Gastroesophageal sphincter (tissue), 4 donors: Measurements from ENCODE around the gene ABHD12. TPM values are rescaled to one million over a fixed set of nuclear protein-coding genes. Genes with fewer than 3 reads are reported as not detected.

Experiments used
- ATAC-seq: fragments of 150-250 bp; one replicate; pipeline ENCODE4 v1.9.1; 2016; ENCODE audit warnings: mild to moderate bottlenecking, moderate library complexity
- H3K27ac ChIP-seq, 4 donors: fragments of 200-600 bp; sonication (generic) in 3 of 4; 1 replicate in 3 of 4; 2 replicates in 1 of 4; pipeline ENCODE4 v1.5.1; 2016 to 2019
- H3K27me3 ChIP-seq: fragments of 200-600 bp; sonication (generic); one replicate; pipeline ENCODE4 v1.5.1; 2019
- H3K36me3 ChIP-seq, 2 donors: fragments of 200-600 bp; sonication (generic); one replicate each; pipeline ENCODE4 v1.5.1; 2019; ENCODE audit warnings: control low read depth in 1 of 2
- H3K4me1 ChIP-seq, 3 donors: fragments of 200-600 bp; sonication (generic); 1 replicate in 2 of 3; 2 replicates in 1 of 3; pipeline ENCODE4 v1.5.1; 2016 to 2019; ENCODE audit warnings: control low read depth in 2 of 3
- H3K4me3 ChIP-seq, 2 donors: fragments of 200-600 bp; sonication (generic); one replicate each; pipeline ENCODE4 v1.5.1; 2019; ENCODE audit warnings: mild to moderate bottlenecking in 1 of 2, moderate library complexity in 1 of 2
- H3K9me3 ChIP-seq, 3 donors: fragments of 200-600 bp; sonication (generic); one replicate each; pipeline ENCODE4 v1.5.1; 2017 to 2019; ENCODE audit warnings: control low read depth in 2 of 3
- CTCF ChIP-seq, 4 experiments: fragments of 200-600 bp in 2 of 4; fragments of 450-650 bp in 2 of 4; sonication (generic) in 1 of 4; IDR thresholded peaks; one replicate each; pipeline ENCODE4 v1.5.1; 2017 to 2019; ENCODE audit warnings: antibody characterized with exemption in 4 of 4, mild to moderate bottlenecking in 2 of 4, moderate library complexity in 2 of 4
- EP300 ChIP-seq: sonication (generic); formaldehyde crosslinking; IDR thresholded peaks from one replicate; pipeline ENCODE4 v1.6.1; 2017; ENCODE audit warnings: antibody characterized with exemption, mild to moderate bottlenecking
- POLR2A ChIP-seq, 2 donors: fragments of 450-650 bp; IDR thresholded peaks; one replicate each; pipeline ENCODE4 v1.6.1; 2017; ENCODE audit warnings: antibody characterized with exemption in 2 of 2, mild to moderate bottlenecking in 2 of 2, moderate library complexity in 1 of 2
- POLR2AphosphoS5 ChIP-seq: sonication (generic); formaldehyde crosslinking; IDR thresholded peaks from one replicate; pipeline ENCODE4 v1.6.1; 2017; ENCODE audit warnings: antibody characterized with exemption
- WGBS, 2 donors: methylation state at CpG; one replicate each; pipeline ENCODE4 v1.1.5; 2018; ENCODE audit warnings: low coverage in 1 of 2; 5-methylcytosine and 5-hydroxymethylcytosine counted together
- total RNA-seq, 4 donors: library from RNA; depleted of rRNA; stranded (reverse); fragments of >200 nt; gene quantifications; one replicate each; pipeline ENCODE4 v1.1.0, GENCODE V29; 2016

Gene ABHD12
- total RNA-seq, 4 donors from 2014 or later, result 19.2 to 45.9 (median 39.3) TPM

- no peak for TF ChIP-seq CTCF (IDR thresholded peaks at IDR 0.05)
- TF ChIP-seq POLR2AphosphoS5, result no peak
- TF ChIP-seq EP300, result no peak
- TF ChIP-seq POLR2A (IDR thresholded peaks at IDR 0.05), result no peak
Measured at GRCh38 chr20:25344634-25345033, 46.0 kb downstream of the ABHD12 start.

GRCh38 chr20:25341716-25342680, 48.6 kb downstream of the ABHD12 start:
- peaks cover 0 to 15% of the 10 kb centered on the region in 2 donors for H3K36me3 ChIP-seq
- H3K4me3 ChIP-seq, result no peak overlapping the region
- no peak overlapping the region for H3K27ac ChIP-seq
- H3K27me3 ChIP-seq, result no peaks in the 10 kb centered on the region
- H3K4me1 ChIP-seq, result peaks cover 0 to 9% (median 0%) of the 10 kb centered on the region in 3 donors
- no peak for TF ChIP-seq EP300
- TF ChIP-seq POLR2A (IDR thresholded peaks at IDR 0.05), result no peak
- no peak for TF ChIP-seq CTCF (IDR thresholded peaks at IDR 0.05)
- no peak for TF ChIP-seq POLR2AphosphoS5
- H3K9me3 ChIP-seq, result no peaks in the 10 kb centered on the region
- no peak for ATAC-seq
- WGBS, 2 donors, result 89 to 92% methylated on average over 2 to 7 of the region's 9 CpGs

More at GRCh38 chr20:25344634-25345033, 46.0 kb downstream of the ABHD12 start:
- no peak for ATAC-seq
- H3K9me3 ChIP-seq, result no peaks in the 10 kb centered on the region
- no peak overlapping the region for H3K4me3 ChIP-seq
- WGBS, 2 donors, result 88 to 94% methylated on average over 3 of the region's 3 CpGs
- no peaks in the 10 kb centered on the region for H3K27me3 ChIP-seq
- H3K4me1 ChIP-seq, result peaks cover 0 to 7% (median 0%) of the 10 kb centered on the region in 3 donors
- no peak overlapping the region for H3K27ac ChIP-seq
- no peaks in the 10 kb centered on the region for H3K36me3 ChIP-seq

- no peak overlapping the region for H3K27ac ChIP-seq
- TF ChIP-seq CTCF (IDR thresholded peaks at IDR 0.05) (no peak), POLR2A (IDR thresholded peaks at IDR 0.05) (no peak), EP300 (no peak), POLR2AphosphoS5 (no peak)
- no peaks in the 10 kb centered on the region for H3K27me3 ChIP-seq
- no peaks in the 10 kb centered on the region for H3K9me3 ChIP-seq
- no peak for ATAC-seq
- H3K36me3 ChIP-seq, result peaks cover 0 to 17% of the 10 kb centered on the region in 2 donors
- peaks cover 0 to 14% (median 0%) of the 10 kb centered on the region in 3 donors for H3K4me1 ChIP-seq
- H3K4me3 ChIP-seq, result no peak overlapping the region
- WGBS, 2 donors, result 76% methylated on average over 1 of the region's 1 CpG; no CpG with 5 or more reads in 1 of the 2 donors
Measured at GRCh38 chr20:25340380-25340779, 50.3 kb downstream of the ABHD12 start.

- Histone ChIP-seq H3K36me3 (peaks cover 0 to 17% of the 10 kb centered on the region in 2 donors), H3K4me3 (no peak overlapping the region), H3K27ac (no peak overlapping the region), H3K9me3 (no peaks in the 10 kb centered on the region), H3K27me3 (no peaks in the 10 kb centered on the region), H3K4me1 (peaks cover 0 to 14% (median 0%) of the 10 kb centered on the region in 3 donors)
- TF ChIP-seq POLR2AphosphoS5 (no peak), EP300 (no peak), CTCF (IDR thresholded peaks at IDR 0.05) (no peak), POLR2A (IDR thresholded peaks at IDR 0.05) (no peak)
- 84 to 90% methylated on average over 9 to 10 of the region's 12 CpGs for WGBS, 2 donors
- no peak for ATAC-seq
Measured at GRCh38 chr20:25339608-25340007, 51.0 kb downstream of the ABHD12 start.
